HG02840 (cell line): Measurements from ENCODE around the gene MID2.
"Not testable (repeated sequence)": the region's sequence is repeated elsewhere in the genome, so short reads cannot be mapped to it uniquely, and the experiment has no call there.

Experiments used
- ATAC-seq: cut with Tn5 transposase; IDR thresholded peaks from one replicate; pipeline ENCODE4 v1.9.1; 2021; ENCODE audit warnings: mild to moderate bottlenecking, moderate library complexity, moderate number of reproducible peaks; ENCODE audit not compliant: unreplicated experiment, low FRiP score

Gene MID2

DNA sequence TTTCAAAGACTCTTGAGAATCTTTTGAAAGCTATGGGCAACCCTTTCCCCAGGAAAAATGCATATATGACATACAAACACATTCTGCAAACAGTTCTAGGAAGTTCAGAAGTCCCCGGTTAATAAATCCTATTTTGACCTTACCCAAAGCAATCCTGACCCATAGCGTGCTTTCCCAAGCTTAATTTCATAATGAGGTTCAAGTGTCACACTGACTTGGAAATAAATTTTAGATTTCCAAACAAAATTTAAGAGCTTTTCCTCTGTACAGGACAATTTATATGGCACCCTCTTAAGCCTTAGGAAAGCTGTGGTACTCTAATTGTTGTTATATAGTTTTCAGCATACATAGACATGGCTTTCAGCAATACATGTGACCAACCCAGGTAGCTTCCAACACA, 11.3 kb downstream of the MID2 start:
- no peak for ATAC-seq

DNA sequence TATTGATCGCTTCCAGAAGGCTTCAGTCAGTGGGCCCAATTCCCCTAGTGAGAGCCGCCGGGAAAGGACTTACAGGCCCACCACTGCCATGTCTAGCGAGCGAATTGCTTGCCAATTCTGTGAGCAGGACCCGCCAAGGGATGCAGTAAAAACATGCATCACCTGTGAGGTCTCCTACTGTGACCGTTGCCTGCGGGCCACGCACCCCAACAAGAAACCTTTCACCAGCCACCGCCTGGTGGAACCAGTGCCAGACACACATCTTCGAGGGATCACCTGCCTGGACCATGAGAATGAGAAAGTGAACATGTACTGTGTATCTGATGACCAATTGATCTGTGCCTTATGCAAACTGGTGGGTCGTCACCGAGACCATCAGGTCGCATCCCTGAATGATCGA, 15.3 kb downstream of the MID2 start:
- no peak for ATAC-seq

DNA sequence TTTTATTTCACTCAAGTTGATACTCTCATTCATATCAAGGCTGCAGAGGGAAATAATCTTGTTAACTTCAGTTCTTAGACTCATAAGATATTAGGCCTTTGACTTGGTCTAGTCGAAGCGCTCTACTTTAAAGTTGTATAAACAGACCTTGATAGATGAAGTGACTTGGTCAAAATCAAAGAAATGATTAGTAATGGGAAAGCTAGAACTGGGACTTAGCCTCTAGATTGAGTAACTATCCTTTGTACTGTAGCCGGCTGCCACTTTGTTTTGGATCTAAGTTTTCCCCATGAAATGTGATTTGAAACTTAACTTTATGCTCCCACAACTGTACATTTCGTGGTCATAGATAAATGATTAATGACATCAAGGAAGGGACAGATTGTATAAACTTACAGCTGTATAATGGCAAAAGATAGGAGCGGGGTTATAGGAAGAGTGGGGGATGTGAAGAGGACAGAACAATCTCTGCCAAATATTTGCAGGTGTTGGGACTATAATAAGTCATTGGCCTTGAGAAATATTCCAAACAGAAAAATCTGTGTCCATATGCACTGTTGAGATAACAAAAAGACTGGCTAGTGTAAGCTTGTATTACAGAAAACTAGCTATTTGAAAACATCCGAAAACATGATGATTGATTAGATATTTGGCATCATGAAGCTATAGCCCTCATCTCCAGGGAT, 17.2 kb downstream of the MID2 start:
- ATAC-seq: no peak

DNA sequence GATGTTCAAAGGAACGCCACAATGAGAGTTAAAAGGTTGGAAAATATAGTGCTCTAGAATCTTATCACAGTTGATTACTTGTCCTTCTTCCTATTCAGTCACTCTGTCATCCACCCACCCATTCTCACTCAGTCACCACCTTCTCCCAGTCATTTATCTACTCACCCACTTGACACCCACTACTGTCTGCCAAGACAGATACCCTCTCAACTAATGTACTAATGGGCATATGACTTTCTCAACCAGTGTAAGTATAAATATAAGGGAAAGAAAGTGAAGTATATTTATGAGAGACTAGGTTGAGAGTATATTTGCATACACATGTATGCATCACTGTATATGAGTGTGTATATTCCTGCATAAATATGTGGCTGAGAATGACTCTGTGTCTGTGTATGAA, 20.0 kb downstream of the MID2 start:
- no peak for ATAC-seq

DNA sequence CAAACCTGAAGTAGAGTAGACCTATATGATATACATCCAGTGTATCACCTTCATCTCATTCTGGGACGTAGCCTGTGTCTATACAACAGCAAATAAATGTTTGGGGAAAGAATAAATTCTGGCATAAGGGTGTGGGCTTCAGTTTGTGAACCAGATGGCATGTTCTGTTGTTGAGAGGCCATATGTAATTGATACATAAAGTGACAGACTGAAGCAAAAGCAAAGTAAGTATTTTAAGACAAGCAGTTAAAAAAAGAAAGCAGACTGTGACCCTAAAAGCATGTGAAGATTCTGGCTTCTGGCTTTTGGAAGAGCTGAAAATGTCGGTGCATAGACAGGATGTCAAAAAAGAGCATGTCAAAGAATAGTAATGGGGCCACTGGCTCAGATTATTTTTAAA, 22.9 kb downstream of the MID2 start:
- ATAC-seq: no peak

DNA sequence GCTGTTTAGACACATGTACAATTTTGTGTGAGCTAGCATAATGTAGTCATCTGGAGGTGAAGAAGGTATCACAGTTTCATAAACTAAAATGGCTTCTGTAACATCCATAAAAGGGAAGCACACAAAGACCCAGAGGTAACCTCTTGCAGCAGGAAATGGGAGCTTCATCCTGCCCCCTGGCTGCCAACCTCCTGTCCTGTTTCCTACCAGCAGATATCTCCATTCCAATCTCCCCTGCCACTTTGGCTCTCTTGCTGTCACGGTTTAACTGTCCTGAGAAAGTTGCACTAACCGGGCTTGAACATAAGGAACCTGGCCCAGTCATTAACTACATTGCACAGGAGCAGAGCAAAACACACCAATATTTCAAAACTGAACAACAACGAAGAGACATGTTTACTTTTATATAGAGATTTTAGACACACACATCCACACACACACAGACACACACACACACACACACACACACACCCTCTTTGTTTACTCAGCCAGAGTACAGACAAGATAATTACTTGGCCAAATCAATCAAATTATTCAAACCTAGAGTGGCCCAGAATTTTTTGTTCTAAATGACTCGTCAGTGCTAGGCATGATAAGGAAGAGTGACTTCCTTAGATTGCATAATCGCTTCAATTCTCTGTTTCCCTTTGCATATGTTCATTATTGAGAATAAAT, 24.2 kb downstream of the MID2 start:
- ATAC-seq: no peak

DNA sequence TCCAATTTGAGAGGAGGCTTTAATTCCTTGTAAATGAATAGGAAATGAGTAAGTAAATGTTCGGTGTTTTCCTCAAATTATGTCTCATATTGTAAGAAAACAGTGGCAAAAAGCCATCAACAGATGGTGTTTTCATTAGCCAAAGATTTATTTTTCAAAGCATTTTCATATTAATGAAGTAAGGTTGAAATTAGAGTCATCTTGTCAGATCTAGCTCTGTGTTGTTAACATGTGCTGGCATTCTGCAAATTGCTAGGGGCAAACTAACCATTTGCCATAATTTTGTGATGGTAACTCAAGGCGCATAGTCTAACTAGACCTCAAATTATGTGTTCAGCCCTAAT, 24.7 kb downstream of the MID2 start:
- ATAC-seq: no peak

DNA sequence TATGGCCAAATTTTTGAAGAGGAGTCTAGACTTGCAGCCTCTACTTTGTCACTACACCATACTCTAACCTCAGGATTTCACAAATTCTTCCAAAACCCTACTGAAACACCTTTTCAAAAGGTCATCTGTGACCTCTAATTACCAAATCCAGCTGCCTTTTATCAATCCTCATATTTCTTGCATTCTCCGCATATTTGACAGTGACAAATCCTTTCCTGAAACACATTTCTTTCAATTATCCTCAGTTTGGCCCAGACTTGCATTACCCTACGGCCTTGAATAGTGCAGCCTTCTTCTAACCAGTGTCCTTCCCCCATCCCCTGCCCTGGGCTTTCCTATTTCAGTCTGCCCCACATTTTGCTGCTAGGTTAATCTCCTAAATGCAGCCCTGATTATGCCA, 25.5 kb downstream of the MID2 start:
- ATAC-seq: no peak

DNA sequence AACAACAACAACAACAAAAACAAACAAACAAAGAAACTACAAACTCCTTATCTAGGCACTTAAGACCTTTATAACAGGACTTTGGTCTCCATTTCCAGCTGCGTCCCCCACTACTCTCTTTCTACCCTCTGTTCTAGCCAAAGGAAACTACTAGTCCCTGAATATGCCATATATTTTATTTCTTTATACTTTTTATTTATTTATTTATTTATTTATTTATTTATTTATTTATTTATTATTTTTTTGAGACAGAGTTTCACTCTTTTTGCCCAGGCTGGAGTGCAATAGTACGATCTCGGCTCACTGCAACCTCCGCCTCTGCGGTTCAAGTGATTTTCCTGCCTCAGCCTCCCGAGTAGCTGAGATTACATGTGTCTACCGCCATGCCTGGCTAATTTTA, 26.0 kb downstream of the MID2 start:
- ATAC-seq: not testable (repeated sequence)

DNA sequence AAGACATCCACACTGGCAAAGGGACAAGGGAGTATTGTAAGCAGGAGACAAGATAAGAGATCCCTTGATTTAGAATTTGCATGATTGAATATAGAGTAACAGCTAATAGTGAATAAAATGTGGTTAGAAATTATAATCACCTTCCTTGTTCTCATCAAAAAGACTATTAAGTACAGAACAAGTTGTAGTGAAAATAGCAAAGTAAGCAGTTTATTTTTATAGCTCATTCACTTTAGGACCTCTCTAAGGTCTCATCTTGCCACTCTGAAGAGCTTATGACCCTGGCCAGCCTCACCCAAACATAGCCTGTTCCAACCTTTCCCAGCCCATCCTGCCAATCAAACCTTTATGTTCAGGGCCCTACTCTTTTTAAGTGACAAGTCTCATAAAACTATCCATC, 30.6 kb downstream of the MID2 start:
- ATAC-seq: no peak

DNA sequence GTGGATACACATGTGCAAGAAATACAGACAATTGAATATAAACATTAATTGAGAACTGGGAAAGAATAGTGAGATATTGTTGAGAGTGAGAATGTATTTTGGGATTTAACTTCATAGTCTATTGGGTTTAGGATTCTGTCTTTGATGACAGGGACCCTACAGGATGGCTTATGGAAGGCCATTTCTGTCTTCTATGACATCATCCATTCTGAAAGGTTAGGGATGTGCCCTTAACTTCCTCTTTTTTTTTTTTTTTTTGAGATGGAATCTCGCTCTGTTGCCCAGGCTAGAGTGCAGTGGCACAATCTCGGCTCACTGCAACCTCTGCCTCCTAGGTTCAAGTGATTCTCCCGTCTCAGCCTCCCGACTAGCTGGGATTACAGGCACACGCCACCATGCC, 31.4 kb downstream of the MID2 start:
- ATAC-seq: not testable (repeated sequence)

DNA sequence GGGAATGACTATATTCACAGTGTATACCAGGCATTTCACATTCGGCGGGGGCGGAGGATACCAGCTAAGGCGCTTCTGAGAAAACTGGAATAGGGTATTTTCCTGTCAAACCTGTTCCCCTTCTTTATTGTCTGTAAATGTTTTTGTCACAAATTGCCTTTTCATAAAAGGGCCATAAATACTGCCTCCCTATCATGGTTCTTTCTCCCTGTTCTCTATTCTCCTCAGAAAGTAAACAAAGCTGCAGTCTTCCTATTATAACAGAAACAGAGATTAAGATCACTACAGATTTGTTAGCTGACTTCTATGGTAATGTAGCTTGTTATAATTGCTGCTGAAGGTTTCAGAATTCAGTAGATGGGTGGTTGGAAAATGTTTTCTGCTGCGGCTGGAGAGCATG, 32.2 kb downstream of the MID2 start:
- ATAC-seq: no peak

DNA sequence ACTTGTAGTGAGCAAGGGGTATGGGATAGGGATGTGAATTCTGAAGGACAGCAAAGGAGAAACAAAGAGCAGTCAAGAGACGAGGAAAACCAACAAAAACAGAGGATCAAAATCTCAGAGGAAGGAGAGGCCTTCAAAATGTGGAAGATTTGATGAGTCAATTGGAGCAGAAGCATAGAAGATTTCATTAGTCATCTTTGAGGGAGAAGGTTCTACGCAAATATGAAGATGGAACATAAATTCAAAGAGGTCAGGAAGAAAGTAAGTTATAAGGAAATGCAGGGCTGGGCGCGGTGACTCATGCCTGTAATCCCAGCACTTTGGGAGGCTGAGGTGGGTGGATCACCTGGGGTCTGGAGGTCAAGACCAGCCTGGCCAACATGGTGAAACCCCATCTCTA, 35.4 kb downstream of the MID2 start:
- ATAC-seq: no peak

DNA sequence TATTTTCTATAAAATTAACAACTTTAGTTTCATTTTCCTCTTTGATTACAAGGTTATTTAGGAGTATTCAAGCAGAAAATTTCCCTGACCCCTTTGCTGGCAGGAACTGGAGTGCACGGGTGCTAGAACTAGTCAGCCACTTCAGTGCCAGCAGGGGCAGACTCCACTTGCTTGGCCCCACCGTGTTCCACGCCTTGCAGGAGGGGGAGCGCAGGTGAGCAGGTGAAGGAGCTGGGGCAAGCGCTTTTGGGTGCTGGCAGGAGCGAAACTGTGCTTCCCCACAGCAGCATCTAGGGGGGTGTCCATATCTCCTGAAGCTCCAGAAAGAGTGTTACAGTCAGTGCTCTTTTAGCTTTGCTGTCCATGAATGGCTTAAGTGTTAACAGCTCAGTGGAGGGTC, 45.5 kb downstream of the MID2 start:
- ATAC-seq: no peak

DNA sequence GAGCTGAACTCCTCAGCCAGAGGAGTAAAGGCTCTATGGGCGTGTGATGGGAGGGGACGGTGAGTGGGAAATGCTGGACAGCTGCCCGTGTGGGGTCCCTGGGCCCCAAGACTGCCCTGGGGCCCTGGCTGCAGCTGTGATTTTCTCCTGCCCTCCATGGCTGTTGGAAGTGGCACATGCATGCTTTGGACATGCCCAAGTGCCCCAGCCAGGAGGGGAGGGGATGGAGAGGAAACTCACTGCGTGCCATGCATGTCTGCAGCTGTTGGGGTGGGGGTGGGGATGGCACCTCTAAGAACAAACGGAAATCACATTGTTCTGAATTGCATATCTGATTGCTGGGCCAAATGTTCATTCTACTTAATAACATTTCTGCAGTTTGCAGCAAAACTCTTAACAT, 52.4 kb downstream of the MID2 start:
- no peak for ATAC-seq

DNA sequence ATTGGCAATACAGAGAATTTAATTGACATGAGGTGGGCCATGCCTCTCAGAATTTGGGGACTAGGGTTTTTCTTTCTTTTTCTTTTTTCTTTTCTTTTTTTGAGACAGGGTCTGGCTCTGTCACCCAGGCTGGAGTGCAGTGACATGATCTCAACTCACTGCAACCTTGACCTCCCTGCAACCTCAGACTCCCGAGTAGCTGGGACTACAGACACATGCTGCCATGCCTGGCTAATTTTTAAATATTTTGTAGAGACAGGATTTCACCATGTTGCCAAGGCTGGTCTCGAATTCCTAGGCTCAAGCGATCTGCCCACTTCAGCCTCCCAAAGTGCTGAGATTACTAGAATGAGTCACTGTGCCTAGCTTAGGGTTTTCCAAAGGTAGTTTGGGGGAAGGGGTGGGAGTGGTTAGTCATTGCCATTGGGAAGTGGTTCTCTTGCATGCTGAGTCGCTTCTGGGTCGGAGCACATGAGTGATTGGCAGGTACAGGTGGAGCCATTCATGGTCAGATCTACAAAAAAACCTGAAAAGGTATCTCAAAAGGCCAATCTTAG, 54.5 kb downstream of the MID2 start:
- ATAC-seq: no peak

DNA sequence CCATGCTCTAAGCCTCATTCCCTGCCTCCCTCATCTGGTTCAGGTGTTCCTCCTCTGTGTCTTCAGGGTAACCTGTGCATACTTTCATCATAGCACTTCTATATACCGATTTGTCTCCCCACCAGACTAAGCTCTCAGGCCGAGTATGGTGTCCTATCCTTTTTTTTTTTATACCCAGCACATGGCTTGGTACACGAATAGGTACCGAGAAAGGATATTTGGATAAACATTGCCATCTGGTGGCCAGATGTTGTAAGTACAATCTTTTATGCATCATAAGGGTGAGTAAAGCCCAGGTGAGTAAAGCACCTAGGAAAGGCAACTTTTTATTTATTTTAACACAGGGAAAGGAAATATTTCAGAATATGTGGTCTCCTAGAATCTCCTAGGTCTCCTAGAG, 68.4 kb downstream of the MID2 start:
- no peak for ATAC-seq

DNA sequence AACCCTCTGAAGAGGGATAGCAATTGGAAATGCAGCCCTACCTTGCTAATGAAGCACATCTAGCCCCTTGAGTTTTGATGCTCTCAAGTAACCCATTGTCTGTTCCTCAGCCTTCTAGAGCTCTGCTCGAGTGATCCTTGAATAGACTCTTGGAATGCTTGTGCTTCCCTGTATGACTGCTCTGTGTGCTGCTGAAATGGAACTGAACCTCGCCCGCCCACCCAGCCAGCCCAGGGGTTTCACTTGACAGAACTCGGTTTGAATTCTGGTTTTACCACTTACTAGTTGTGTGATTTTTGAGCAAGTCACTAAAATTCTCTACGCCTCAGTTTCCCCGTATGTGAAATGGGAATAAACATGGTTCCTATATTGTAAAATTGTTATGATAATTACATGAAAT, 77.1 kb downstream of the MID2 start:
- no peak for ATAC-seq

DNA sequence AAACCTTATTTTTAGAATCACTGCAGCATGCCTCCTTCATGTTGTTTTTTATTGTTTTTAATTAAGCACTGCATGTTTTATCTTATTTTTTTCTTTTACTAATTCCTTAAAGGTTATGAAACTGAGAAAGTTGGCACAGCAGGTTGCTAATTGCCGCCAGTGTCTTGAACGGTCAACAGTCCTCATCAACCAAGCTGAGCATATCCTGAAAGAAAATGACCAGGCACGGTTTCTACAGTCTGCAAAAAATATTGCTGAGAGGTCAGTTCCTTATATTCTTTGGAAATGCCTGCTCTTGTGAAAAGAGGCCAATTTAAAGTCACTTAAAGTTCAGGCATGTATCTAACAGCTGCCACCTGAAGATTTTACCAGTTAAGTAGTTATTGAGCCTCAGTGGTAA, 79.7 kb downstream of the MID2 start:
- ATAC-seq: no peak

DNA sequence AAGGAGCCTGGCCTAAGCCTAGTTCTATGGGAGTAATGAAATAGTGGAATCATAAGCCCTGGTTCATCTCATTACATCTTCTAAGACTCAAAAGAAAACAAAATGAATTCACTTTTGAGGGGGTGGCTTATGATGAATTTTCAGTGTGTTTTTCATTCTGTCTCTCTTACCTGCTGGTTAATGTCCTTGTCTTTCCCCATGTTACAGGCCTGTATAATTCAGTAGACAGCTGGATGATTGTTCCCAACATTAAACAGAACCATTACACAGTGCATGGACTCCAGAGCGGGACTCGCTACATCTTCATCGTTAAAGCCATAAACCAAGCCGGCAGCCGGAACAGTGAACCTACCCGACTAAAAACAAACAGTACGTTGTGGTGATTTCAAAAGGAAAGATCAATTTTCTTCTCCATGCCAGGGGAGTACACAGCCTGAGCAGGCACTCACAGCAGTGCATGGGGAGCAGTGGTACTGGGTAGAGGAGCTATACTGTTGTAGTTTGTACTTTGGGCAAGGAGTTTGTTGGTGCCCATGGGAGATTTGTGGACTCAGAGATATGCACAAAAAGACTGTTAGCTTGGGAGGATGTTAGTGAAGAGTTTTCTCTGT, 98.6 kb downstream of the MID2 start:
- no peak for ATAC-seq

DNA sequence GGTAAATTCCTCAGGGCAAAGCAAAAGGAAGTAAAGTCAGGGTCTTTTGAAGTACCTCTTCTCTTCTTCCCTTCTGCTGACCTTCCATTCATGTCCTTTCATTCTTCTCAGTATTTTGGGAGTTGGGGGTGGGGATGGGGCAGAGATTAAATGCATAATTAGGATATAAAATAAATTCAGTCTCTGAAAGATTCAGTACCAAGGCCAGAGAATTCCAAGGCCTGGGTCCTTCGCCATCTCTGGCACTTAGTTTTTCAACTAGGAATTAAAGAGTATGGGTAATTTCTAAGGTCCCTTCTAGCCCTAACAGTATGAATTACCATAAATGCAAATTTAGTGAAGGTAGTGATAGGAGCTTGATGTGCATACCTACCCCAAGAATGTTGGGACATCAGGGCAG, 108.6 kb downstream of the MID2 start:
- no peak for ATAC-seq

DNA sequence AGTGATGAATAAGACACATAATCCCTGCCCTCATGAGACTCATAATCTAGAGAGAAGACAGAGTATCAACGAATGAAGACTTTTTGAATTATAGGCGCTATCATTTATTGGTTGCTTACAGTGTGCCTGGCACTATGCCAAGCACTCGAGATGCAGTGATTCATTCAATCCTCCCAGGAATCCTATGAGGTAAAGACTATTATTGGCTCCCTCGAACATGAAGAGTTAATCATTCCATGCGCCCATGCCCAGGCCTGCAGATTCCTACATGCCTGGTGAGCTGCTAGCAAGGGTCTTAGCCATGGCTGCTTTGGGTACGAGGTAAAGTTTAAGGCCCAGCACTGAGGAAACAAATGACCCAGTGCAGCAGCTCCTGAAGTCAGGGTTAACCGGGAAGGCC, 109.5 kb downstream of the MID2 start:
- ATAC-seq: no peak
